ENCODE results near the gene POU2AF1. TPM values are rescaled to one million over a fixed set of nuclear protein-coding genes. Genes with fewer than 3 reads are reported as not detected.

Gene POU2AF1
- total RNA-seq, 1 experiment from 2014 or later: 0.22 TPM

- peaks cover 34% of the 10 kb centered on the region for H3K4me1 Mint-ChIP-seq
- CTCF ChIA-PET: no interaction called here
- ATAC-seq (no peak), DNase-seq (ENCODE audit: low spot score) (no peak)
- H3K36me3 Mint-ChIP-seq: no peaks in the 10 kb centered on the region
- no peak overlapping the region for H3K27ac Mint-ChIP-seq
- H3K4me3 Mint-ChIP-seq: no peak overlapping the region
- POLR2A ChIA-PET: interaction anchor here (0.7 kb wide), 2 partner anchors 135 to 304 kb away, joined by 3 to 6 read pairs; no protein-coding TSS in a partner anchor
- no peak for TF ChIP-seq KAT7 (CRISPR knock-in tag; IDR thresholded peaks at IDR 0.05; ENCODE audit: borderline replicate concordance)
- no peak for TF ChIP-seq ZNF121 (CRISPR knock-in tag; IDR thresholded peaks at IDR 0.05)
- TF ChIP-seq MLX (CRISPR knock-in tag; IDR thresholded peaks at IDR 0.05): no peak
- TF ChIP-seq CBFB (CRISPR knock-in tag; IDR thresholded peaks at IDR 0.05; ENCODE audit: low read depth): no peak
- TF ChIP-seq NFYB (CRISPR knock-in tag; conservative IDR thresholded peaks at IDR 0.05; ENCODE audit: low read depth): no peak
- TF ChIP-seq ESRRA (CRISPR knock-in tag; IDR thresholded peaks at IDR 0.05; ENCODE audit: borderline replicate concordance): no peak
- TF ChIP-seq ZNF396 (CRISPR knock-in tag; IDR thresholded peaks at IDR 0.05; ENCODE audit: borderline replicate concordance): no peak
- no peak for TF ChIP-seq ATF1 (CRISPR knock-in tag; IDR thresholded peaks at IDR 0.05)
- TF ChIP-seq NR3C1 (CRISPR knock-in tag; conservative IDR thresholded peaks at IDR 0.05; ENCODE audit: low read depth): no peak
- TF ChIP-seq ZNF281 (CRISPR knock-in tag; IDR thresholded peaks at IDR 0.05): no peak
- peaks cover 8% of the 10 kb centered on the region for H3K27me3 Mint-ChIP-seq (ENCODE audit: low read depth)
- no peaks in the 10 kb centered on the region for H3K9me3 Mint-ChIP-seq
Measured at GRCh38 chr11:111305162-111305802, 73.8 kb downstream of the POU2AF1 start.

GRCh38 chr11:111303461-111303860 is 75.6 kb downstream of the POU2AF1 start:
- no peak for DNase-seq (ENCODE audit: low spot score)
- Mint-ChIP-seq H3K27me3 (ENCODE audit: low read depth) (peaks cover 12% of the 10 kb centered on the region), H3K27ac (no peak overlapping the region), H3K9me3 (no peaks in the 10 kb centered on the region), H3K4me3 (no peak overlapping the region), H3K36me3 (no peaks in the 10 kb centered on the region), H3K4me1 (peaks cover 36% of the 10 kb centered on the region)
- POLR2A ChIA-PET: no interaction called here
- ATAC-seq: no peak
- CTCF ChIA-PET: interaction anchor here (0.8 to 2.4 kb wide), 6 partner anchors 96 to 869 kb away, joined by 3 to 14 read pairs (median 6); no protein-coding TSS in a partner anchor
- no peak for TF ChIP-seq HMGXB4 (CRISPR knock-in tag; IDR thresholded peaks at IDR 0.05)
- no peak for TF ChIP-seq FOXP4 (CRISPR knock-in tag; IDR thresholded peaks at IDR 0.05)
- TF ChIP-seq NR2C2 (CRISPR knock-in tag; IDR thresholded peaks at IDR 0.05): no peak
- no peak for TF ChIP-seq ZBTB43 (CRISPR knock-in tag; IDR thresholded peaks at IDR 0.05)
- no peak for TF ChIP-seq ZNF425 (CRISPR knock-in tag; conservative IDR thresholded peaks at IDR 0.05)
- TF ChIP-seq ZMAT4 (CRISPR knock-in tag; IDR thresholded peaks at IDR 0.05): no peak
- no peak for TF ChIP-seq TEAD4 (CRISPR knock-in tag; IDR thresholded peaks at IDR 0.05)
- no peak for TF ChIP-seq NR1H2 (CRISPR knock-in tag; IDR thresholded peaks at IDR 0.05)
- no peak for TF ChIP-seq CDX4 (CRISPR knock-in tag; IDR thresholded peaks at IDR 0.05; ENCODE audit: borderline replicate concordance)
- no peak for TF ChIP-seq PREB (CRISPR knock-in tag; IDR thresholded peaks at IDR 0.05; ENCODE audit: borderline replicate concordance)
- TF ChIP-seq NR3C1 (CRISPR knock-in tag; conservative IDR thresholded peaks at IDR 0.05; ENCODE audit: low read depth): no peak
- no peak for TF ChIP-seq NFYB (CRISPR knock-in tag; conservative IDR thresholded peaks at IDR 0.05; ENCODE audit: low read depth)
